DND-41 (cell line): Measurements from ENCODE around the gene IL7R.

Source experiments
- ATAC-seq: fragments of 200-7000 bp; cut with Tn5 transposase; 3 replicates; pipeline ENCODE4 v1.9.1; 2021; ENCODE audit warnings: low read depth; ENCODE audit not compliant: insufficient read depth
- DNase-seq: peaks from one replicate; pipeline ENCODE4 v3.0.0-alpha.2; 2020
- H2AFZ ChIP-seq: 2 replicates; pipeline ENCODE4 v1.6.0; 2012; ENCODE audit warnings: low read depth, low read length
- H3K27ac ChIP-seq: 2 replicates; pipeline ENCODE4 v1.5.1; 2012; ENCODE audit warnings: low read length, inconsistent platforms
- H3K27me3 ChIP-seq: fragments of 200-600 bp; sonication (generic); 2 replicates; pipeline ENCODE4 v1.6.0; 2012; ENCODE audit warnings: low read length, mild to moderate bottlenecking, inconsistent platforms; ENCODE audit not compliant: insufficient read depth, poor library complexity
- H3K36me3 ChIP-seq: 2 replicates; pipeline ENCODE4 v1.5.1; 2012; ENCODE audit warnings: low read length, inconsistent platforms; ENCODE audit not compliant: insufficient read depth
- H3K4me1 ChIP-seq: 2 replicates; pipeline ENCODE4 v1.5.1; 2012; ENCODE audit warnings: mild to moderate bottlenecking, low read length; ENCODE audit not compliant: insufficient read depth
- H3K4me2 ChIP-seq: 2 replicates; pipeline ENCODE4 v1.6.0; 2012; ENCODE audit warnings: mild to moderate bottlenecking, moderate library complexity, low read length, inconsistent platforms; ENCODE audit not compliant: insufficient read depth
- H3K4me3 ChIP-seq, 2 experiments: fragments of 200-600 bp in 1 of 2; shearing (Covaris generic) in 1 of 2; 2 replicates each; pipeline ENCODE4 v1.5.1; 2012 to 2016; ENCODE audit warnings: inconsistent platforms in 2 of 2, low read length in 2 of 2, mild to moderate bottlenecking in 2 of 2, low read depth in 1 of 2, moderate library complexity in 1 of 2
- H3K79me2 ChIP-seq: 2 replicates; pipeline ENCODE4 v1.6.0; 2012; ENCODE audit warnings: low read length, inconsistent platforms; ENCODE audit not compliant: insufficient read depth
- H3K9ac ChIP-seq: 2 replicates; pipeline ENCODE4 v1.6.0; 2012; ENCODE audit warnings: low read depth, mild to moderate bottlenecking, inconsistent platforms, low read length, moderate library complexity
- H3K9me3 ChIP-seq: 2 replicates; pipeline ENCODE4 v1.5.1; 2012; ENCODE audit warnings: low read length, moderate library complexity, mild to moderate bottlenecking, inconsistent platforms; ENCODE audit not compliant: insufficient read depth, severe bottlenecking
- H4K20me1 ChIP-seq: 2 replicates; pipeline ENCODE4 v1.6.0; 2012; ENCODE audit warnings: low read length; ENCODE audit not compliant: insufficient read depth
- CTCF ChIP-seq: IDR thresholded peaks from 2 replicates; pipeline ENCODE4 v1.5.1; 2012; ENCODE audit warnings: borderline replicate concordance, low read length, moderate library complexity, mild to moderate bottlenecking; ENCODE audit not compliant: poor library complexity, severe bottlenecking; ENCODE audit errors: extremely low read depth
- EZH2 ChIP-seq: IDR thresholded peaks from 3 replicates; pipeline ENCODE4 v1.6.1; 2012; ENCODE audit warnings: borderline replicate concordance, low read depth, mild to moderate bottlenecking, moderate library complexity, low read length, inconsistent platforms; ENCODE audit not compliant: severe bottlenecking

IL7R gene

GRCh38 chr5:35850967-35851680, 5.6 kb upstream of the IL7R start:
- Histone ChIP-seq H3K36me3 (no peaks in the 10 kb centered on the region), H3K9me3 (peaks cover 18% of the 10 kb centered on the region), H3K9ac (no peak overlapping the region), H2AFZ (no peak overlapping the region), H3K27me3 (no peaks in the 10 kb centered on the region), H3K4me3 (no peak overlapping the region), H3K27ac (0 out of 2 replicates have a peak overlapping the region, but pooled peaks have one; percentile 46), H3K4me2 (no peak overlapping the region), H4K20me1 (no peaks in the 10 kb centered on the region), H3K4me1 (peaks cover 66% of the 10 kb centered on the region), H3K79me2 (peaks cover 10% of the 10 kb centered on the region)
- TF ChIP-seq EZH2 (no peak), CTCF (no peak)
- no peak for DNase-seq
- no peak for ATAC-seq

- no peak for ATAC-seq
- peaks cover 21% of the 10 kb centered on the region for H3K79me2 ChIP-seq
- peaks cover 8% of the 10 kb centered on the region for H3K9me3 ChIP-seq
- DNase-seq, result peak; percentile 34
- H3K9ac ChIP-seq, result no peak overlapping the region
- H3K4me1 ChIP-seq, result peaks cover 72% of the 10 kb centered on the region
- H3K27me3 ChIP-seq, result no peaks in the 10 kb centered on the region
- TF ChIP-seq CTCF (no peak), EZH2 (no peak)
- H3K27ac ChIP-seq, result peak overlapping the region; percentile 46
- H3K36me3 ChIP-seq, result no peaks in the 10 kb centered on the region
- no peak overlapping the region for H3K4me3 ChIP-seq
- no peak overlapping the region for H3K4me2 ChIP-seq
- H2AFZ ChIP-seq, result peak overlapping the region; percentile 27; the same call in 1 of the 2 replicates
- no peaks in the 10 kb centered on the region for H4K20me1 ChIP-seq
These were observed 4.5 kb upstream of the IL7R start for GRCh38 chr5:35852084-35852734.

GRCh38 chr5:35852773-35853172, 3.9 kb upstream of the IL7R start:
- TF ChIP-seq EZH2 (no peak), CTCF (no peak)
- ATAC-seq (no peak), DNase-seq (no peak)
- Histone ChIP-seq H3K9ac (no peak overlapping the region), H3K36me3 (peaks cover 2% of the 10 kb centered on the region; the same call in 1 of the 2 replicates), H3K4me3 (no peak overlapping the region), H3K79me2 (peaks cover 27% of the 10 kb centered on the region), H3K27me3 (no peaks in the 10 kb centered on the region), H3K9me3 (peaks cover 2% of the 10 kb centered on the region), H4K20me1 (no peaks in the 10 kb centered on the region), H2AFZ (peak overlapping the region; percentile 27; the same call in 1 of the 2 replicates), H3K4me2 (no peak overlapping the region), H3K4me1 (peaks cover 72% of the 10 kb centered on the region), H3K27ac (peak overlapping the region; percentile 46; the same call in 1 of the 2 replicates)
